ENCODE data around the gene ANKLE1.
A peak's percentile ranks its signal among the peaks of the same experiment; 100 is the strongest.
"Not testable (repeated sequence)": the region's sequence is repeated elsewhere in the genome, so short reads cannot be mapped to it uniquely, and the experiment has no call there.

Gene ANKLE1

GRCh38 chr19:17266975-17267788 is 14.5 kb upstream of the ANKLE1 start, which contains the start of gene BABAM1:
Gene BABAM1, plus strand, starts transcription at chr19:17267443. Its CDS starts 1,364 bp downstream, at chr19:17268807.
- Histone ChIP-seq H4K20me1 (ENCODE audit: control insufficient read depth, insufficient read depth, low read depth, low read length) (no peaks in the 10 kb centered on the region), H3K9me3 (ENCODE audit: control insufficient read depth, insufficient read depth, low read length) (no peaks in the 10 kb centered on the region), H3K79me2 (ENCODE audit: control insufficient read depth, low read length) (peaks cover 26% of the 10 kb centered on the region), H3K27ac (ENCODE audit: low read depth, low read length) (peak within 1 kb of the TSS; percentile 100), H3K4me3 (ENCODE audit: low read length) (peak within 1 kb of the TSS; percentile 97), H3K4me1 (ENCODE audit: control insufficient read depth, low read length) (peaks cover 40% of the 10 kb centered on the region), H3K4me2 (ENCODE audit: low read length) (peak within 1 kb of the TSS; percentile 94), H3K27me3 (ENCODE audit: control insufficient read depth, low read length) (no peaks in the 10 kb centered on the region), H3K36me3 (ENCODE audit: control insufficient read depth, low read length) (peaks cover 24% of the 10 kb centered on the region), H3F3A (ENCODE audit: control insufficient read depth, insufficient read depth) (peaks cover 20% of the 10 kb centered on the region), H3K9me2 (replicated peaks; ENCODE audit: control insufficient read depth, low read length) (no peaks in the 10 kb centered on the region)
- TF ChIP-seq EZH2phosphoT487 (IDR thresholded peaks at IDR 0.05; ENCODE audit: borderline replicate concordance, low read length) (no peak), CTCF (IDR thresholded peaks at IDR 0.05; ENCODE audit: low read depth, low read length, poor library complexity, severe bottlenecking) (no peak)

GRCh38 chr19:17268754-17269153 is 12.9 kb upstream of the ANKLE1 start:
- Histone ChIP-seq H4K20me1 (ENCODE audit: control insufficient read depth, insufficient read depth, low read depth, low read length) (no peaks in the 10 kb centered on the region), H3K4me2 (ENCODE audit: low read length) (peak overlapping the region; percentile 94), H3F3A (ENCODE audit: control insufficient read depth, insufficient read depth) (peaks cover 15% of the 10 kb centered on the region), H3K36me3 (ENCODE audit: control insufficient read depth, low read length) (peaks cover 32% of the 10 kb centered on the region), H3K4me1 (ENCODE audit: control insufficient read depth, low read length) (peaks cover 35% of the 10 kb centered on the region), H3K79me2 (ENCODE audit: control insufficient read depth, low read length) (peaks cover 26% of the 10 kb centered on the region), H3K27ac (ENCODE audit: low read depth, low read length) (no peak overlapping the region), H3K27me3 (ENCODE audit: control insufficient read depth, low read length) (no peaks in the 10 kb centered on the region), H3K4me3 (ENCODE audit: low read length) (peak overlapping the region; percentile 97), H3K9me3 (ENCODE audit: control insufficient read depth, insufficient read depth, low read length) (no peaks in the 10 kb centered on the region), H3K9me2 (replicated peaks; ENCODE audit: control insufficient read depth, low read length) (no peaks in the 10 kb centered on the region)
- TF ChIP-seq EZH2phosphoT487 (IDR thresholded peaks at IDR 0.05; ENCODE audit: borderline replicate concordance, low read length): no peak
- TF ChIP-seq CTCF (IDR thresholded peaks at IDR 0.05; ENCODE audit: low read depth, low read length, poor library complexity, severe bottlenecking): no peak

GRCh38 chr19:17274892-17275291 is 6.8 kb upstream of the ANKLE1 start:
- not testable (repeated sequence) for H3K4me3 ChIP-seq (ENCODE audit: low read length); H3K9me3 ChIP-seq (ENCODE audit: control insufficient read depth, insufficient read depth, low read length); H3K79me2 ChIP-seq (ENCODE audit: control insufficient read depth, low read length); H4K20me1 ChIP-seq (ENCODE audit: control insufficient read depth, insufficient read depth, low read depth, low read length); H3K4me2 ChIP-seq (ENCODE audit: low read length); H3K27me3 ChIP-seq (ENCODE audit: control insufficient read depth, low read length); H3K9me2 ChIP-seq (replicated peaks; ENCODE audit: control insufficient read depth, low read length); H3K27ac ChIP-seq (ENCODE audit: low read depth, low read length)
- Histone ChIP-seq H3K36me3 (ENCODE audit: control insufficient read depth, low read length) (peaks cover 74% of the 10 kb centered on the region), H3F3A (ENCODE audit: control insufficient read depth, insufficient read depth) (peaks cover 10% of the 10 kb centered on the region), H3K4me1 (ENCODE audit: control insufficient read depth, low read length) (peaks cover 12% of the 10 kb centered on the region)

- Histone ChIP-seq H3F3A (ENCODE audit: control insufficient read depth, insufficient read depth) (peaks cover 11% of the 10 kb centered on the region), H3K9me3 (ENCODE audit: control insufficient read depth, insufficient read depth, low read length) (no peaks in the 10 kb centered on the region), H3K36me3 (ENCODE audit: control insufficient read depth, low read length) (peaks cover 69% of the 10 kb centered on the region), H3K9me2 (replicated peaks; ENCODE audit: control insufficient read depth, low read length) (no peaks in the 10 kb centered on the region), H3K4me3 (ENCODE audit: low read length) (no peak overlapping the region), H3K4me1 (ENCODE audit: control insufficient read depth, low read length) (peaks cover 19% of the 10 kb centered on the region), H3K79me2 (ENCODE audit: control insufficient read depth, low read length) (peaks cover 6% of the 10 kb centered on the region; the same call in 1 of the 2 replicates), H3K4me2 (ENCODE audit: low read length) (no peak overlapping the region), H4K20me1 (ENCODE audit: control insufficient read depth, insufficient read depth, low read depth, low read length) (no peaks in the 10 kb centered on the region), H3K27ac (ENCODE audit: low read depth, low read length) (no peak overlapping the region), H3K27me3 (ENCODE audit: control insufficient read depth, low read length) (no peaks in the 10 kb centered on the region)
- TF ChIP-seq EZH2phosphoT487 (IDR thresholded peaks at IDR 0.05; ENCODE audit: borderline replicate concordance, low read length): no peak
- TF ChIP-seq CTCF (IDR thresholded peaks at IDR 0.05; ENCODE audit: low read depth, low read length, poor library complexity, severe bottlenecking): no peak
These were observed 6.1 kb upstream of the ANKLE1 start for GRCh38 chr19:17275441-17276175.
